Activated naive CD4-positive, alpha-beta T cell treated with Interleukin-2 at 50 U/mL for 16 hours (primary cell): Measurements from ENCODE around the gene GRID1.
"Not testable (repeated sequence)": the region's sequence is repeated elsewhere in the genome, so short reads cannot be mapped to it uniquely, and the experiment has no call there.

Experiments used
- DNase-seq: peaks from one replicate; pipeline ENCODE4 v3.0.0-alpha.2; 2020

GRID1 gene

DNA sequence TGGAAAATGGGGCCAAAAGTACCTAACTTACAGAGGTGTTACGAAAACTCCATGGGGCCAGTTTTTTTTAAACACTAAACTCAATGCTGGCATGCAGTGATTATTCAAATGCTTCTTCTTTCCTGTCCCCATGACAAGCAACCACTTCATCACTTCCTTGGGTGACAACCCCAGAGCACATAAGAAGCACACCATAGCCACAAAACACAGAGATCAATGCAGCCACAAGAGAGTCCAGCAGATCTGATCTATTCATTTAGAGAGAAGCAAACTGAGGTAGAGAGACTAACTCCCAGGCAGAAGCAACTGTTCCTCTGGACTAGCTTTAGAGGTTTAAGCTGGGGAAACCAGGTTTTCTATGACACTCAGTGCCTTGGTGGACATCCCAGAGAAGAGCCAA is 180.0 kb downstream of the GRID1 start:
- no peak for DNase-seq

DNA sequence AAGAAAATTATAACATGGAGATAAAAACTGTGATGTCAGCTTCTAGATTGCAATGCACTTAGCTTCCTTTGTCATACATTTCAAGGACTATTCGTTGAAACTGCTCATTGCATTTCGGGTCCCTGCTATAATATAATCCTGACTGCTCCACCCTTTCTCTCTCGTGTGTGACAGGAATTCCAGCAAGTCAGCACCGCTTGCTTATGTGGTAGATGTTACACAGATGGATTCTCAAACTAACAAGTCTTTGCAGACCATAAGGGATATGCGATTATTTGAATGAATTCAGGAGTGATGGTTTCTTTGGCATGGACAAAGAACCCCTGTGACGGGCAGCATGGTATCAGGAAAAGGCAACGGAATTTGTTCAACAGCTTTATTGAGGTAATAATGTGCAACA is 184.0 kb downstream of the GRID1 start:
- no peak for DNase-seq

DNA sequence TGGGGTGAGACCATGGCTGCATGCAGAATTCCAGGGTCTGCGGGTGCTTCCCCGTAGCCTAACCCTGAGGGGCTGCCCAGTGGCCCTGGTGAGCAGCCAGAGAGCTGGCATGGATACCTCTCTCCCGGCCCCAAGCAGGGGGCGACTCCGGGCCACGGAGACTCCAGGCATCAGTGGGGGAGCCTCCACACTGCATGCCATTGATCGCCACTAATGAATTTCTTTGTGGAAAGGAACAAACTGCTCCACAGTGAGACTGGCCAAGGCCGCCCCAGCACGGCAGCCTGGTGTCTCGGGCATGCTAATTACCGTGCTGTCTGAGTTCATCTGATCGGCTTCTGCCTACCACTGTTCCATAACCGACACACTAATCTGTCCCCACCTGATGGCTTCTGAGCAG is 184.4 kb downstream of the GRID1 start:
- no peak for DNase-seq

DNA sequence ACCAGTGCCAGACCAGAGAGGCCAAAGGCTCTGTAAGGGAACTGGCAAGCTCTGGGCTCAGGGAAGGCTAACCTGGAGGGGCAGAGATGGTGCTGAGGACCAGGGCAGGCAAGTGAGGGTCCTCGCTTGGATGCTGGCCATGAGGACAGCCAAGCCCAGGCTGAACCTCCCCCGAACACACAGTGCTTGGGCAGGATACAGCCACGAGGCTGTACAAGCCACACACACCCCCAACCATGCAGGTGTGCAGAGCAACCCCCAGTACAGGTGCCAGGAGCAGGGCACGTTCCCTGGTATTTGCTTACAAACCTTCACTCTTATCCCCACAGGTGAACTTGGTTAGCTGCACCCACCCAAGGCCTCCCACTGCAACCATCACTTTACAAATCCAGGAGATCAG is 185.7 kb downstream of the GRID1 start:
- no peak for DNase-seq

DNA sequence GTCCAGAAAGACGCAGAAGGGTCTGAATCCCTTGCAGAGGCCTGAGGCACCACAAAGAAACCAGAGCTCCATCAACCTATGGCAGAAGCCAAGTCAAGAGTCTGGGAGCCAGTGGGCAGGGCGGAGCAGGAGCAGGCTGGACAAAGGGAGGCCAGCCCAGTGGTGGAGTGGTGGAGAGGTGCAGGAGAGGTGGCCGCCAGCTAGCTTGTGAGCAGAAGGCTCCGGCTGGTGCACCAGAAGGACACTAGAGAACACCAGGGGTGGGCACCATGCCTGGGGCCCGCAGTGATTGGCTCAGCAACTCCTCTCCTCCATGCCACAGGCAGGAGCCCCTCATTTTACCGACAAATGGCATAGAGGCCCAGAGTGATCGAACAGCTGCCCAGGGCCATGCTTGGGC is 186.6 kb downstream of the GRID1 start:
- DNase-seq, result no peak

DNA sequence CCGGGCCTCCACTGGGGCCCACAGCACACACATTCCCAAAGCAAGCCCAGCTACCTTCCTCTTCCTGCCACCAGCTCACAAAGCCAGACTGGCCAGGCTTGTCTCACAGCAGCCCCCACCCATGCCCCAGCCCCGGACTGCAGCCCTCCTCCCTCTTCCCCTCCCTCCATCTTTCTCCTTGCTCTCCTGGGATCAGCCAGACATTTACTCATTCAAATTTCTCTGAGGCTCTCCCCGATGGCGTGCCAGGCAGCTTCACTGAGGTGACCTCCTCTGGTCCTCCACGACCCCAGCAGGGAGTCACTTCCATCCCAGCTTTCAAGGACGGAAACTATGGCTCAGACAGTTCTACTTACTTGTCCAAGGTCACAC is 187.5 kb downstream of the GRID1 start:
- DNase-seq, result no peak

DNA sequence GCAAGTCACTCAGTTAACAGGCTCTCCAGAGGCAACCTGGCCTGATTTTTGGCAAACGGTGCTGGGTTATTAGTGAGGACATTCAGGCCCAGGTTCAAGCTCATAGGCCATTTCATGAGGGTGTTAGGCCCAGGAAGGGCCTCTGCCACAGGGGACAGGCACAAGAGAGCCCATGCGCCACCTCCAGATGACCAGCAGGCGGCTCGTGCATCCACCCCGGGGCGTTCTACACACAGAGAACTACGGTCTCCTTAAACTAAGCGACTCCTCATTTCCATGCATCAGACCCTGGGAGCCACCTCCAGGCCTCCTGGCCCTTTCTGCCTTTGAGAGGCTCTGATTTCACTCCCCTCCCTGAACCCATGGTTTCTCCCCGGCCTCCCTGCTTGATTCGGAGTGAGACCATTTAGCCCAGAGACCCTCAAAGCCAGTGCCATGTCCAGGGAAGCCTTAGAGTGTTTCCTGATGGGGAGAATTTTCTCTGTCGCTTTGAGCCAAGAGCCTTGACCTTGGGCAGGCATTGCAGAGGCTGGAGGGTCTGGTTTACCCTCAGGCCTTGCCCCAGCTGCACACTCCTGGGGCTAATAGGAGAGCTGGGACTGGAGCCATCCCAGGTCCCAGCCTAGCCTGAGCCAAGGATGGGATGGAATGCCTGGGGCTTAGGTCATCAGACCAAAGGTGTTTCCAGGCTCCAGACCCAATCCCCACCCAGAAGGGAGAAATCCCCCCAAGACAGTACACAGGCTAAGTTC is 188.0 kb downstream of the GRID1 start:
- no peak for DNase-seq

DNA sequence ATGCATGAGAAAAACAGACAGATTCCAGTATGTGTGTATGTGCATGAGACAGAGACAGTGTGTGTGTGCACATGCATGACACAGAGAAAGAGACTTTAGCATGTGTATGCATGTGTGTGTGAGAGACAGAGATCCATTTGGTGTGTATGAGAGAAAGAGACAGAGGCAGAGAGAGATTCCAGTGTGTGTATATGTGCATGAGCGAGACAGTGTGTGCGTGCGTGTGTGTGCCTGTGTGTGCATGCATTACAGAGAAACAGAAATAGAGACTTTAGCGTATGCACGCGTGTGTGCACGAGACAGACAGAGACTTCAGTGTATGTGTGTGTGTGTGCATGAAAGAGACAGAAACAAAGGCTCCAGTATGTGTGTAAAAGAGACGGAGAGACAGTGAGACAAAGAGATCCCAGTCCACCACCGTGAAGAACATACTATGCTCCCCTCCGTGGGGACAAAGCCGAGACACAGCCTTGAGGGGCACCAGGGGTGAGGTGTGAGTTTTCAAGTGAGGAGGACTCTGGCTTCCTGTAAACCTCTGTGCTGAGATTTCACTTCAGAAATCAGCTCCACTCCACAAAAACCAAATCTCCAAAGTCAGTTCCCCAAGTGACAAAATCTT is 188.9 kb downstream of the GRID1 start:
- no peak for DNase-seq

DNA sequence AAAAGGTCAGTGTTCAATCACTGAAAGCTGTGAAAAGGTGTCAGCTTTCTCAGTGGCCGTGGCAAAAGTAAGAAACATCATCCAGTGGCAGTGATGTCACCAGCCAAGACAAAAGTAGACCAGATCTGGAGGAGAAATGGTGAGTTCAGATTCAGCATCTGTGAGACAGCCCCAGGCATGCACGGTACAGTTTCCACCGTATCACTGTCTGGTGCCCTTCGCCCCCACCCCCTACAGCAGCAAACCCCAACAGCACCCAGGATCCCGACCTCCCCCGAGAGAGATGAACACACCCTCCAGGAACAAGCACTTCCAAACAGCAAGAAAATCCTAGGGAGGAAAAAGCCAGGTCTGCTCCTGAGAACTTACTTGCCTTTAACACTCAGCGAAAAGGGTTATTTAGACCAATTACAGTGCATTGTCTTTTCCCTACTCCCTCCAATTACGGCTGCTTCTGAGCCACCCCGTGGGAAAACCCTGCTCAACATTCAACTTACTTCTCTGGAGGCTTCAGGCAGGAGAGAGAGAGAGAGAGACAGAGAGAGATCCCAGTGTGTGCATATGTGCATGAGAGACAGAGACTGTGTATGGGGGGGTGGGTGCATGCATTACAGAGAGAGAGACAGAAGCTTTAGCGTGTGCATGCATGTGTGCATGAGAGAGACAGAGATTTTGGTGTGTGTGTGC is 189.6 kb downstream of the GRID1 start:
- DNase-seq, result no peak

DNA sequence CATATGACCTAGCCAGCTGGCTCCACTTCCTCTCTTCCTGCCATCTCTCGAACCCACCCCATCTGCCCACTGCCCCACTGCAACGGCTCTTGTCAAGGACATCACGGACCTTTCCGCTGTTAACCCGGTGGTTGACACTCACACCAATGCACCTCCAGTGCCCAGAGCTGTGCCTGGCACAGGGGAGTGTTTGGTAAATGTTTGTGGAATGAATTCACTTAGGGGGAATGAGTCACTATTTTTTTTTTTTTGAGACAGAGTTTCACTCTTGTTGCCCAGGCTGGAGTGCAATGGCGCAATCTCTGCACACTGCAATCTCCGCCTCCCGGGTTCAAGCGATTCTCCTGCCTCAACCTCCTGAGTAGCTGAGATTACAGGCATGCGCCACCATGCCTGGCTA is 191.1 kb downstream of the GRID1 start:
- DNase-seq, result not testable (repeated sequence)

DNA sequence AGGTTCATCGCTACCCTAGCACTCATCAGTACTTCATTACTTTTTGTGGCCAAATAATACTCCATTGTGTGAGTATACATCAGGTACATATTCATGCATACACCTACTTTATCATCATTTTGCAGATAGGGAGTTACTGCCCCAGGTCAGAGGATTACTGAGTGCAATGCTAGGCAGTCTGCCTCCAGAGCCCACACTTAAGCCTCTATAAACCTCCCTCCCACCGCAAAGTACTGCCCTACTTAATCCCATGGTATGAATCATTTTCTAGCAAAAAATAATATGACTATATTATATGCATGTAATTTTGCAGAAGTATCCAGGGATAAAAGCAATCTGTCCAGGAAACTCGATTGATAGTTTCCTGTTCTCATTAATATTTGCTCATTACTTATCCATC is 194.3 kb downstream of the GRID1 start:
- no peak for DNase-seq

DNA sequence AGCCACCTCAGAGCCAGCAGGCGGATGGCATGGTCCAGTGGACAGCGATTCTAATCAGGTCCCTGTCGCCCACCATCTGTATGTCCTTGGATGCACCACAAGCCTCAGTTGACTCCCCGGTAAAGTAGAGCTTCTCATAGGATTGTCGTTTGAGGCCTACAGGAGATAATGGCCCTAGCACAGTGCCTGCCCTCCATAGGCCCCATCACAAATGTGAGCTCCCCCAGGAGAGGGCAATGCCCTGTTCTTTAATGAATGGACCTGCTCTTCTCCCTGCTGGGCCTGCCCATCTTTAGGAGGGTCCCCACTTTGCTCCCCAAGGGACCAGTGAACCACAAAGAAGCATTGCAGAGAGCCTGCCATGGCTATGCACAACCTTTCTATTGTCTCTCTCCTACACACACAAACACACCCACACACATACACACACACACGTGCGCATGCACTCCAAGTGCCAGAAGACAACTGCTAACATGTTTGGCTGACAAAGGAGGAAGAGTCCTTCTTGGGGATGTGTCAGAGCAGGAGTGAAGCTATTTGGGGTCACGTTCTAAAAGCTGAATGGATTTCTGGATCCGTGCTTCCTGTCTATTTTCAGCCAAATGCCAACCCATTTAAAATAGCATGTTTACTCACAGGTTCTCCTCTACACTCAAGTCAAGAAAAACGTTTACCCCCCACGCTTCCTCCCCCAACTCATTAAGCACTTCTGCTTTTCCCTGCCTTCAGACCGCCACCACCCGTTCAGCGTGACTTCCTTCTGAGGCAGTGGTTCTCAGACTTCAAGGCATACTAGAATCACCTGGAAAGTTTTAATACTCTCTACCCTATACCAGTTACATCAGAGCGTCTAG is 196.1 kb downstream of the GRID1 start:
- DNase-seq, result no peak

DNA sequence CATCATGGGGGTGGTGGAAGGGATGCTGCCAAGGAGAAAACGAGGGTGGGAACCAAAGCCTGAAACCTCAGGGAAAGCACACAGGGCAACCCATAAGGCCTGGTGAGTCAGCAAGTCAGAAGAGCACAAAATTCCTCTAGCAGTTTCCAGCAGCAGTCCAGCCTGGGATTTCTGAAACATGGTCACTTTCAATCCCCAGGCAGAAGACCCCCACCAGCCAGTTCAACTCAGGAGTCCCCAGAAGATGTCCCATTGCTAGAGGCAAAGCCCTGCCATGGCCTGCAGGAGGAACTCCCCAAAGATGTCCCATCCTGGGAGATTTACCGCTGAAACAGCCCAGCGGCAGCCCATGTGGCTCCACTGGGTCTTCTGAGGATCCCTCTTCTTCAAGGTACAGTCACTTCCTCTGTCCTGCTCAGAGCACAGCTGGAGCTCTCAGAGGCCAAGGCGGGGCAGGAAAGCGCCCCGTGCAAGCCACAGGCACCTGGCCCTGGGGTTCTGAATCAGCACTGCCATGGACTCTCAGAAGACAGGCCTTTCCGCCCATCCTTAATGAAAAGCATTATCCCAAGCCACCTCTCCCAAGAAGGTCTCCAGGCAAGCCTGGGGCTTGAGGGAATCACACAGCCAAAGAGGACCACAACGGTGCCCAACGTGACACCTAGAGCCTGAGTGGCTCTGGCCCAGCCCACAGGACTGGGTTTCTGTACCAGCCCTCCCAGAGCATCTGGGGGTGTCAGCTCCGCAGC is 196.9 kb downstream of the GRID1 start:
- no peak for DNase-seq

DNA sequence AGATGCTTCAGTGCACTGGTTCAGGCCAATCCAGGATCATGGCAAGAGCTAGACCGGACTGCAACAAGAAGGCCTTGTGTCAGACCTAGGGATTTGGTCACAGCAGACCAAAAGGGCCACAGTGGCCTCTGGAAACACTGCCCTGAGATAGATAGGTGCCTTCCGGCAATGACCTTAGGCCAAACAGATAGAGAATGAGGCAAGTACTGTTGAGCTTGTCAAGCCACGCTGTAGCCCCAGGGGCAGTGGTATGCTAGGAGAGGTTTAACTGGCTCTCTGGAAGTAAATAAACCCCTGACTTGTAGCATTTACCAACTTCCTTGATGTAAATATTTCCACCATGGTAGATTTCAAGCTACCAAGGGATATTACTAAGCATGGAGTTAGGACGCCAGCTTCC is 197.5 kb downstream of the GRID1 start:
- no peak for DNase-seq

DNA sequence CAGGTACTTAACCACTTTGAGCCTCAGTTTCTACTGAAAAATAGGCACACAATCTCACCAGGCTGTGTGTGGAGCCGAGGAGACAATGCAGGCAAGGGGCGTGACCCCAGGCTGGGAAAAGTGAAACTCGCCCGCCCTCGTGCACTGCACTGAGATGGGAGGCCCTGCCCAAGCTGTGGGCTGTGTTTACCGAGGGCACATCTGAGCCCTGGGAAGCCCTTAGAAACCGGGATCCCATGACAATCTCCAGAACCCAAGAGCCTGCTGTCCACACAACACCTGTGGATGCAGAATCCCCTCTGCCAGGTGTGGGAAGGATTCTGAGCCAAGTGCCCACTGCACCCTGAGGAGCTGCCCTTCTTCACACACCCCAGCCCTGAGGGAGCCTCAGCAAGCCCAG is 198.3 kb downstream of the GRID1 start:
- no peak for DNase-seq

DNA sequence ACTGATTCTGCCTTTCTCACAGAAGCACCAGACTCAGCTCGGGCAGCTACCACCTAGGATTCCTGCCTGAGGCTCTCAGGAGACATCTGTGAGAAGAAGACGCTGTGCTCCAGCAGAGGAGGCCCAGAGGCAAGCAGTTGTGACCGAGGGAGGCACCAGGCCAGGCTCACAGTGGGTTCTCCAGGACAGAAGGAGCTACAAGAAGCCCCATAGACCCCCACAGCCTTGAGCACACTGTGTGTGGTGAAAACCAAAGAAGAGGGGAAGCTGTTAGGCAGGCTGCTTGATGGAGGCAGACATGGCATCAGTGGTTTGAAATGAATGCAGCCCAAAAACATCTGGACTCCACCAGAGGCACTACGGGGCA is 198.8 kb downstream of the GRID1 start:
- no peak for DNase-seq

DNA sequence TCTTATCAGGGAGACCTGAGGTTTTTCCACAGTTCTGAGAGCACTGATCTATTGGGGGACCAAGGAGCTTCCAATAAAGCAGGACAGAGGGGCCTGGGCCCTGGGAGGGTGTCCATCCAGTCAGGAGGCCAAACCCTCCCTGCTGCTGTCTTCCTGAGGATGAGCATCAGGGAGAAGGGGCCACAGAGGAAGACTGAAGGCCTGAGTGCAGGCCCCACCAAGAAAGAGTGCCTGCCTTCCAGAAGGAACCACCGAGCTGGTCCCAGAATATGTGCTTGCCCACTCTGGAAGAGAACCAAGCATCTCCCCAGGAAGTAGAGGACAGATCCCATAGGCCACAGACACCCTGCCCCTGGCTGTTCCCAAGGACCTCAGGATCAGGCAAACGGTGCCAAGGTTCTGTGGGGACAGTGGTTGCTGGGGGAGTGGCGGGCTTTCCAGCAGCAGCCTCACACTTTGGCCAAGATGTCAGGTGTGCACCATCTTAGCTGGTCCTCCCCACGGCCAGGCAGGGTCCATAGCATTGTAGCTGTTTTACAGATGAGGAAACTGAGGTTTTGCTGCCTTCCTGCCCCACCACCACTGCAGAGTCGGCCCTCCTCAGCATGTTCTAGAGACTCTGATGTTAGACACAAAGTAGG is 199.4 kb downstream of the GRID1 start:
- DNase-seq, result no peak

DNA sequence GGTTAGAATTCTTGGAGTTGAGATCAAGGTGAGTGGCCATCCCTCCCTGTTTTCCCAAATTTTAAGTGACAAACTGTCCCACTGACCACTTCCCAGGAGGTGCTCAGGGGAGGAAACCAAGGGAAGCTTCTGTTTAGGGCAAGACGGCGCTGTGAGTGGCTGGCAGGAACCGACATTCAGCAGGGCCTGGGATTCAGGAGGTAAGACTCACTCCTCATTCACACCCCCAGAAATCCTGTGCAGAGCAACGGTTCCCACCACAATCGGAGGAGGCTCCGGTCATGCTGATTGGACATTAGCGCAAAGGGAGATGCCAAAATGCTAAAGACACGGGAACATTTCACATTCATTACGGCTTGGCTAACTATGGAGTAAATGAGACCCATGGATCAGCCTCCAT is 200.9 kb downstream of the GRID1 start:
- no peak for DNase-seq

DNA sequence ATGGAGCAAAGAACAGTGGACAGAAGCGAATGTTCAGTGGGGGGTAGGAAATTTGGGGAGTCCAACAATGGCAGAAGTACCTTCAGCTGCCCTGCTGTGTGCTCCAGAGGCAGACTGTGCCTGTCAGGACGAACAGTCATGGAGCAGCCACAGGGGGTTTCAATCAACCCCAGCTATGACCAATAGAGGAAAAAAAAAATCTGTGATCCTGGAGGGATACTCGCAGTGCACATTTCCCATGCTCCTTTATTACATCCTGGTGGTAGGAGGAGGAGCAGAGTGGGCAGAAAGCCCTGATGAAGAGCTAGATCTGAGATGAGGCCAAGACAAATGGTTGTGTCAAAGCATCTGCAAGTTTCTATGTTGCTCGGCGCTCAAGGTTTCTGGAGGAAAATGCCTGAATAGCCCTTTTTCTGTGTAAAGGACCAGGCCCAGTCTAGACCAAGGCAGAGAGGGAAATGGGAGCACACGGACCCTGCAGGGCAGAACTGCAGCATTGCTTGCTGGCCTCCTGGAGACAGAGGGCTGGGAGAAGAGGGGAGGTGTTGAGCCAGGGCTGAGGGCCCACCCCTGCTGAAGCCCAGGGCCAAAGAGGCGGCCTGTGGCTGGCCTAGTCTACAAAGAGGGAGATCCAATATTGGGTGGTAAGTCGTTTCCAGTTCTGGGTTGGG is 201.5 kb downstream of the GRID1 start:
- DNase-seq, result no peak

DNA sequence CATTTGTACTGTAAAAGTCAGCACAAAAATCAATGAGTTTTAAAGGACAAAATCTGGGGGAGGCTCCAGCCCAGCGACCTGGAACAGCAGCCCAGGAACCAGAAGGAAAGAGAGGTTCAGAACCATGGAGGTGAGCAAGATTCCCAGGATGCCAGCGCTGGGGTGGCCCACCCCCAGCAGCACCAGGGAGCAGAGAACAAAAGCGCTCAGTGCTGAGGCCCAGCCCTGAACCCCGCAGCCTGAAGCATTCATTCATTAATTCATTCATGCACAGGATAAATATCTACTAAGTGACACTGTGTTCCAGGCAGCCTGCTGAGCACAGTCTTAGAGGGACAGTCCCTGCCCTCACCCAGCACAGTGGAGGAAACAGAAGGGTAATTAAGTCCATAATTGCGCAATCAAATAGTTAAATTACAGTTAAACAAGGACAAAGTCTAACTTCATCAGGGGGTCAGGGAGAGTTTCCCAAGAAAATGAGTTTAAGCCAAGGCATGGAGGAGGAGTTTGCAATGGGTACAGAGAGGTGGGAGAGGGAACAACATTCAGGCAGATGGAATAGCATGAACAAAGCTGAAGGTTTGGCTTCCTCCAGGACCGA is 202.3 kb downstream of the GRID1 start:
- DNase-seq, result no peak

DNA sequence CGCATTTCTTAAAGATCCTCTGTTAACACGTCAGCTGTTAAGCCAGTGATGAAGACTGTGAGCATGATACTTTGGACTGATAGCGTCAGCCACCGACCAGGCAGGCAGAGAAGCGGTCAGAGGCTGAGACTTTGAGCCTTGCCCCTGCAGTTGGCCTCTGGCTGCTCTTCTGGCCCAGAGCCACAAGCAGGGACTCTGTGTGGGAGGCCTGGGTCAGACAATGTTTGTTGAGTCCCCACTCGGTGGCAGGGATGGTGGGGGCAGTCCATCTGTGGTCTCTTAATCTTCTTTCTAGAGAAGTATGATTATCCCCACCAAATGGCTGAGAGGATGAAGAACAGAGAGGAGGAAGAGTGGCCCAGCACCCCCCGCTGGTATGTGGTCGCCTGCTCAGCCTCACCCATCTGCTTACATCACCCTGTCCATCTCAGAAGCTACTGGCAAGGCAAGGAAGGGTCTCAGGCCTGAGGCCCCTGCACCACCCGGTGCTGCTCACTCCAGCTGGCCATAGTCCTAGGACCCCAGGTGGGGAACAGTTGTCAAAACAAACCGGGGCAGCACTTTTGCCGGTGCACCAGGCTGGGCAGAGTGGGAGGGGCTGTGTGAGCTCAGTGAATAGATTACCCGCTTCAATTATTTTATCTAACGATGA is 202.9 kb downstream of the GRID1 start:
- DNase-seq, result no peak
